Measurements from ENCODE around the gene RNF167.

The RNF167 gene

DNA sequence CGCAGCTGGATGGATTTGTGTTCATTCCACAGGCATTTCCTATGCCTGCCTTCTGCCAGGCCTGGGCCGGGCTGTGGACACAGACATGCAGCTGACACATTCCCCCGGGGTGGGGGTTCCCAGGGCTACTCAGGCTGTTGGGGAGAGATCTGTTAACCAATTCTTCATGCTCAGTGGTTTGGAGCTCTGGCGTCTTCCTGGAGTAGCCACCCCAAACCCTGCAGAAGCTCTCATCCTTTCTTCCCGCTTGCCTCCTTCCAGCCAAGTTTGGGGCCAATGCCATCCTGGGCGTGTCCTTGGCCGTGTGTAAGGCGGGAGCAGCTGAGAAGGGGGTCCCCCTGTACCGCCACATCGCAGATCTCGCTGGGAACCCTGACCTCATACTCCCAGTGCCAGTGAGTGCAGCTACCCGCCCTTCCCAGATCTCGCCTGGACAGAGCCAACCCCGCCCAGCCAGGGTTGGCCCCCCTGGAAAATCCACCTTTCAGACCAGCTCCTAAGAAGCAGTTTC, 13.4 kb downstream of the RNF167 start:
- DNase-seq (ENCODE audit: low read depth): no peak

DNA sequence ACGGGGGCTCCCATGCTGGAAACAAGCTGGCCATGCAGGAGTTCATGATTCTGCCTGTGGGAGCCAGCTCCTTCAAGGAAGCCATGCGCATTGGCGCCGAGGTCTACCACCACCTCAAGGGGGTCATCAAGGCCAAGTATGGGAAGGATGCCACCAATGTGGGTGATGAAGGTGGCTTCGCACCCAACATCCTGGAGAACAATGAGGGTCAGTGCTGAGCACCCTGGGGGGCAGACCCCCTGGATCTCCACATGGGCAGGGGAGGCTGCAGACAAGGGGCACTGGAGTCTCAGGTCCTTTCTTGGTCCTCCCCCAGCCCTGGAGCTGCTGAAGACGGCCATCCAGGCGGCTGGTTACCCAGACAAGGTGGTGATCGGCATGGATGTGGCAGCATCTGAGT, 15.0 kb downstream of the RNF167 start:
- no peak for DNase-seq (ENCODE audit: low read depth)

DNA sequence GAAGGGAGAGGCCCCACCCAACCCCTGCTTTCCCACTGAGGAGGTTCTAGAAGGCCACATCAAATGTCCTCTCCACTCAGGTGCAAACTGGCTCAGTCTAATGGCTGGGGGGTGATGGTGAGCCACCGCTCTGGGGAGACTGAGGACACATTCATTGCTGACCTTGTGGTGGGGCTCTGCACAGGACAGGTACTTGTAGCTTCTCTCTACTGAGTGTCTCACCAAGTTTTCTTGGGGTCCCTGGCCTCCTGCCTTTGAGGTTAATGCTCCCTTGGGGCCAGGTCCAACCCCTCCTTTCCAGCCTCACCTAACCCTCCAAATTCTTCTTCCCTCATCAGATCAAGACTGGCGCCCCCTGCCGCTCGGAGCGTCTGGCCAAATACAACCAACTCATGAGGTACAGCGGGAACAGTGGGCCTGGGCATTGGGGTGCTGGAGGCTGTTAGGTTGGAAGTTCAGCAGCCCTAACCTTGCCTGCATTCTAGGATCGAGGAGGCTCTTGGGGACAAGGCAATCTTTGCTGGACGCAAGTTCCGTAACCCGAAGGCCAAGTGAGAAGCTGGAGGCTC, 16.5 kb downstream of the RNF167 start:
- DNase-seq (ENCODE audit: low read depth): no peak

DNA sequence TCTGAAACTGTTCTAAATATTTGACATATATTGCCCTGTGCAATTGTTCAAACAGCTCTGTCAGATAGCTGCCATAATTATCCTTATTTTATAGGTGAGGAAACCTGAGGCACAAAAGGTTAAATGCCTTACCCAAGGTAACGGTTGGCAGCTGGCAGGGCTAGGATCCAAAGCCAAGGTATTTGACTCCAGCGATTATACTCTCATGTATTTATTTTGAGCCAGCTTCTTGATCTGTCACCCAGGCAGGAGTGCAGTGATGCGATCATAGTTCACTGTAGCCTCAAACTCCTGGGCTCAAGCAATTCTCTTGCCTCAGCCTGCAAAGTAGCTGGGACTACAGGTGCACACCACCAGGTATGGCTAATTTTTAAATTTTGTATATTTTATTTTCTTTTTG, 18.0 kb downstream of the RNF167 start:
- no peak for DNase-seq (ENCODE audit: low read depth)

DNA sequence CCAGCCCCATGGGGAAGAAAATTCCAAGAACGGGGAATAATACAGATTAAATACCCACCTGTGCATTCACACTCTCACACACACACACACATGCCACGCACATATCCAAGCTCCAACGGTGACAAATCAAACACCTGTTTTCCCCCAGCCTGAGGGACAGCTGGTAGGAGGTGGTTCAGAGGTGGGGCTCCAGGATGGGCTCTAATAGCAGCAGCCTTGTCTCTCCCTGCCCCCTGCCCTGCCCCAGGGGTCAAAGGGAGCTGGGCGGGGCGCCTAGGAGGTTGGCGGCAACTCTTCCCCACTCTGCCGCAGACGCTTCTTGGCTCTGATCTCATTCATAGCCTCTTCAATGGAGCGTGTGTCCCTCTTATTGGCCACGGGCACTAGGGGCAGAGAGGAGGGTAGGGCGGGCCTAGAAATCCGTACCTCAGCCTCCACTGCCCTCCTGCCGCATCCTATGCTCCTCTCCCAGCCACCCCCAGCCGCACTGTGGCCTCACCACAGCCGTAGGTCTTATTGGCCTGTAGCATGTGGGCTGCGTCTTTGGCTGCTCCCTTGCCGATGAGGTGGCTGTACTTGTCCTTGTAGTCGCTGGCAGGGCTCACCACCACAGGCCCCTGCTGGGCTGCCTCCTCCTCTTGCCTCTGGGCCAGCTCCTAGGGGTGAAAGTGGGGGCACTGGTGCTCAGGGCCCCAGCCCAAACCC, 19.3 kb downstream of the RNF167 start:
- DNase-seq (ENCODE audit: low read depth): no peak

DNA sequence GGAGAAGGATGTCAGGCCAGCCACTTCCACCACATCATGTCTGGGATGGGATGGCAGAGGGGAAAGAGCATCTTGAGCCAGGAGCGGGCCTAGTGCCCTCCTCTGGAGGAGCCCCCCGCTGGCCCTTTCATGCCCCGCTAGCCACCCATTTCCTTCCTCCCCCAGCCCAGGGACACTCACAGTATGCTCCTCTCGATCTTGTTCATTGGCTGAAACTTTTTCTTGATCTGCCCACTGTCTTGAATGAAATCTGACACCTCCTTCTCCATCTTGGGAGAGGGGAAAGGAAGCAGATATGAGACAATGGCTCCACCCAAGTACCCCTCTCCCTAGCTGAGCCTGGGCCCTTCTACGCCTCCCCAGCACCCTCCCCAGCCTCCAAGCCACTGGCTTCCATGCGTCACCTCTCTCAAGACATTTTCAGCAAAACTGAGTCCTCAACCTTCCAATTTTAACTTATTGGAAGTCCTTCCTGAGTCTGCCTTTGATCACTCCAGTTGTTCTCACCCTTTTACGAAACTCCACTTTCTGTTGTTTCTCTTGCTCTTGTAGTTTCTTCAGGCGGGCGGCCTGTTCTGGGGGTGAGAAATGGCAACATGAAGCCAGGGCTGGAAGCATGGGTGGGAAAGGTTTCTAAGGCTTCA, 20.3 kb downstream of the RNF167 start:
- DNase-seq (ENCODE audit: low read depth): no peak

DNA sequence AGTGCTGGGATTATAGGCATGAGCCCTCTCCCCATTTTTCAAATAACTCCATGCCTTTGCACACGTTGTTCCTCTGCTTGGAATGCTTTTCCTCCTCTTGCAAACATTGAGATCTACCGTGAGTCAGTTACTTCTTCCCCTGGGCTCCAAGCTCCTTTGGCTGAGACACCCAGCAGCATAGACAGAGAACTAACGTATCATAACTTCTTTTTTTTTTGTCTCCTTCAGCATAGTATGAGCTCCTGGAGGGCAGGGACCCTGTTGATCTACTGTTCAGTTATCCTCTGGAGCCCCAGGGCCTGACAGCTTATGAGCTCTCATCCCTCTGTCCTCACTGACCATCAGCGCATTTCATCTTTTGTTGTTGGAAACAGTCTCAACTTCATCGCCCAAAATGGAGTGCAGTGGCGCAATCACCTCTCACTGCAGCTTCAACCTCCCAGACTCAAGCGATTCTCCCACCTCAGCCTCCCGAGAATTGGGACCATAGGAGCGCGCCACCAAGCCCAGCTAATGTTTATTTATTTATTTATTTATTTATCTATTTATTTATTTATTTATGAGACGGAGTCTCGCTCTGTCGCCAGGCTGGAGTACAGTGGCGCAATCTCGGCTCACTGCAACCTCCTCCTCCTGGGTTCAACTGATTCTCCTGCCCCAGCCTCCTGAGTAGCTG, 25.4 kb downstream of the RNF167 start:
- no peak for DNase-seq (ENCODE audit: low read depth)

DNA sequence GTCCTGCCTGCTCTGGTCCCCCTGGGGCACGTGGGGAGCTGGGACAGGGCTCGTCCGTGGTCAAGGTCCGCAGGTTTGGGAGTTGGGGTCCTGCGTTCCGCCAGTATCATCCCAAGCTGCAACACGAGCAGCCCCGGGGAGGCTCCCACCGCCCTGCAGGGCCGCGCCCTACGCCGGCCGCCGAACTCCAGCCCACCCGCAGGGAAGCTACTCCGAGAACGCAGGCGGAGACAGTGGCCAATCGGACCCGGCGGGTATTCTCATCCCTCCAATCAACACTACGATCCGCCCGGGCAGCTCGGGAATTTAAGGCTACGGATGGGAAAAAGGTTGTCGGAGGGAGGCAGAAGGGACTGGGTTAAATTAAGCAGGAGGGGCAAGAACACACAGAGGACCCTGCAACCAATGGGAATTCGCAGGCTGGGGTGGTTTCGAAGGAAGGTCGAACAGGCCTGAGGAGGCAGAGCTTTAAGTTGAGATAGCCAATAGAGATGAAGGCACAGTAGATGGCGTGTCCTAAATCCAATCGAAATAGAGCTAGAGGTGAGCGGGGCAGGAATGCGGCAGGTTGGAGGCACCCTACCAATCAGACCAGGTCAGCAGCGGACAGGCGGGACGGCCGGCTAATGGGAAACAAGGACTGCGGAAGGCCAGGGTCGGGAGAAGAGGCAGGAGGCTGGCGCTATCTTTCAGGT, 26.9 kb downstream of the RNF167 start:
- peak; percentile 81 for DNase-seq (ENCODE audit: low read depth)

DNA sequence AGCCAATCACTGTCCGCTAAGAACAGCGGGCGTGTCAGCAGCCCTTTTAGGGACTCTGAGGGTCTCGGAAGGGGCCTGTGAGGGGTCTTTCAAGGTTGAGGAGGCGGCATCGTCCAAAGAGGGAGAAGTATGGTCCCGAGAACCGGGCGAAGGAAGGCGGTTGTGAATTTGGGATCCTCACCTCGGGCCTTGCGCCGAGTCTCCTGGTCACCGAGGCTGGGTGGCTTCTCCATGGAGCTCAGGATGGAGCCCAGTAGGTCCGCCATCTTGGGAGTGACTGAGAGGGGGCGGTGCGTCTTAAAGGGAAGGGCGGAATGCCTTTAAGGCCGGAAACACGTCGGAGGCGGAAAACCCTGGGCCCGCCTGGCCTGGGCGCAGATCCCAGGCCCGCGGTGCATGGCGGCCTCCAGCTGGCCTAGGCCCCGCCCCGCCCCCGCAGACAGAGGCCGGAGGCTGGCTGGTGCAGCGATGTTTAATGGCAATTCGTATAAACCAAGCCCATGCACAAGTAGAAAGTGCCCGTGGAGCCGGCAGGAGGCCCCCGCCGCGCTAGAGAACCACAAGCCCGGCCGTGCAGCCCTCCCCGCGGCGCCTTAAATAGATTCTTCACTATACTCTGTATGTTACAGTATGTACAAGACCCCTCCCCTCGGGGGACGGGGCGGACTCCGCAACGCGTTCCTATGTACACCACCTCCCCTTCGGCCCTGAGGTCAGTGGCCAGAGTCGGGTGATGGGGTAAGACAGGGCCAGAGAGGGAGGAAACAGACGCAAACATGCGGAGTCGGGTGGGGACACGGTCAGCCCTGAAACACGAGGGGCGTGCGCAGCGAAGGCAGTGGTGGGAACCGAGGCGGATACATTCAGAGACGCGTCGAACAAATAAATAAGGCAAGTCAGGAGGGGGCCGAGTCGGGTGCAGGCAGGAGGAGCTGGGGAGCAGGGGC, 27.7 kb downstream of the RNF167 start, which contains the start of gene SPAG7:
Gene SPAG7, minus strand, starts transcription at position 279 of the 947 bp plus-strand sequence. Its CDS starts 13 bp downstream, at position 266.
- DNase-seq (ENCODE audit: low read depth): peak; percentile 87

DNA sequence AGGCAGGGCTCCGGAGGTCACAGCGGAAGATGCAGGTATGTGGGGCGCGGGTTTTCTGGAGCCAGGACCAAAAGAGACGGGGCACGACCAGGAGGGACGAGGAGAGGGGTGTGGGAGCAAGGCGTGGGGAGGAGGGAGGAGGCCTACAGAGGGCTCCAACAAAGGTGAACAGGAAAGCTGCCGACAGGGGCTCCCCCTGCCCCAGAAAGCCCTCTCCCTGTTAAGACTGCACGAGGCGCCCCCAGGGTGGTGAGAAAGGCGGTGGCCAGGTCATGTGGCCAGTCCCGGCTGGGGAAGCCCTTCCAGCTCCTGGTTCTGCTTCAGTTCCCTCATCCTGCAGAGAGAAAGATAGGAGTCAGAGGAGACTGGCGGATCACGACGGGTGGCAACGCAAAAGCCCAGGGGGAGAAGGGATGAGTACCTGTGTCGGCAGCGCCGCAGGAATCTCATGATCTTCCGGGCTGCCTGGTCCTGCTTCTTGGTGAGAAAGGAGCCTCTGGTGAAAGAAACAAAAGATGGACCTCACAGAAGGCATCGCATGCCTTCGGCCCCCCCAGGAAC, 28.5 kb downstream of the RNF167 start:
- DNase-seq (ENCODE audit: low read depth): no peak

DNA sequence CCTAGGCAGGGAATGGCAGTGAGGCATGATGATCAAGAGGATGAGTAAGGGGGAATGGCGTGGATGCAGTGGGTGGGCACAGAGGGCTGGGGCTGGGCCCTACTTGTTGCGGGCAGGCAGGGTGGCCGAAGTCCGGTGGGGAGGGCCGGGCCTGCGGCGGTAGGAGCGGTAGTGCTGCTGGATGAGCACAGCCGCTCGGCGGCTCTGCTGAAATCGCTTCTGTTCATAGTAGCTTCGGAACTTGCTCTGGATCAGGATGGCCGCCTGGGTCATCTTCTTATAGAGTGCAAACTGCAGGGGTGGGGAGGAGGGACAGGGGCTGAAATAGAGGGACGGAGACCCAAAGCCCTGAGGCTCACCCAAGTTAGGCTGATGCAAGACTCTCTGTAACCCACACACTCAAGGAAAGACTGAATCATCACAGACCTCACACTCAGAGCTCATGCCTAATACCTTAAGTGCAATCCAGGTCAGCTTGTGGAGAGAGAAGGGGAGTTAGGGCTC, 29.0 kb downstream of the RNF167 start:
- DNase-seq (ENCODE audit: low read depth): no peak

DNA sequence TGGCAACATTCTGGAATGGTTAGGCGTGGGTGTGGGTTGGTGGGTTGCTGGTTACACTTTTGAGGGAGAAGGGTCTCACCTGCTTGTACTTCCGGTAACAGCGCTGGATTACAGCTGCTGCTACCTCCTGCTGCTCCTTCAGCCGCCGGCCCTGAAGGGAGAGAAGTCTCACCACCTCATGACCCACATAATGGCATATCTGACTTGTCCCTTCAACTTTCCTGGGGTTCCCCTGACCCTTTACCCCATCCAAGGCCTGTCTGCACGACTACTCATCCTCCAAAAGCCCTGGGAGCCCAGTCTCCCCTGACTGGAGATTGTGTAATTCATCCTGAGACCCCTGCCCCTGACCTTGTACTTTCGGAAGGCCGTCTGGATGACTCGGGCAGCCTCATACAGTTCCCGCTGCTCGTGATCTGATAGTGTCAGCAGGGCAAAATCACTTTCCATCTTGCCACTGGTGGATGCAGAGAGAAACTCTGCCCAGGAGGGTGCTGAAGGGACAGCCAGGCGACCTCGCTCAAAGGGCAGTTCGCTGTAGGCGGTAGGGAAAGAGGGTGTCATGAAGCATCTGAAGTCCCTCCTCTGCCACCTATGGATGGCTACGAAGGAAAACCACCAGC, 29.6 kb downstream of the RNF167 start:
- DNase-seq (ENCODE audit: low read depth): no peak

DNA sequence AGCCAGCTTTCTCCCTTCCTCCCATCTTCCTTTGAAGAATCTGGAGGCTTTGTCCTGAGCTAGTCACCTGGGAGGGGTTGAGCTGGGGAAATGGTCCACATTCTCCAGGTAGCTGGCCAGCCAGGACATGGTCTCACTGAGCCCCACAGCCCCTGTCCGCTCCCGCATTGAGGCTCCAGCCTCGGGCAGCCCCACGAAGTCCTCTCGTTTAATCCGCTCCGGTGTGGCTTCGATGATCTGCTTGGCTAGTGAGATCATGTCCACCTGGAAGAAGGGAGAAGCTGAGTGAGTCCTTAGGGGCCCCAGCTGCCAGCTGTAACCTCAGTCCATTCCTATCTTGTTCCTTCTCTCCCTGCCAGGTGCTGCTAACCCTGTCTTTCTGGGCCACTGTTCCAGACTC, 30.2 kb downstream of the RNF167 start:
- DNase-seq (ENCODE audit: low read depth): no peak

DNA sequence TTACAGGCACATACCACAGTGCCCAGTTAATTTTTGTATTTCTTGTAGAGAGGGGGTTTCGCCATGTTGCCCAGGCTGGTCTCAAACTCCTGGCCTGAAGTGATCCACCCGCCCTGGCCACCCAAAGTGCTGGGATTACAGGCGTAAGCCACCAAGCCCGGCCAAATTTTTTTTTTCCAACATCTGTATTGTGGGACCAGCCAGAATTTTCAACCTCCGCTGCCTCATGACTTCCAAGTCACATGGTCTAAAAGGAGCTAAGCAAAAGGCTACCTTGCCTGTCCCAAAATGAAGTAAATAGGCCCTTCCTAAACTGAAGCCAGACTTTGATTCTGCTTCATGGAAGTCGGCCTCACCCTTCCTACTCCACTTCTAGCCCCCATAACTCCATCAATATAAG, 31.8 kb downstream of the RNF167 start:
- no peak for DNase-seq (ENCODE audit: low read depth)

DNA sequence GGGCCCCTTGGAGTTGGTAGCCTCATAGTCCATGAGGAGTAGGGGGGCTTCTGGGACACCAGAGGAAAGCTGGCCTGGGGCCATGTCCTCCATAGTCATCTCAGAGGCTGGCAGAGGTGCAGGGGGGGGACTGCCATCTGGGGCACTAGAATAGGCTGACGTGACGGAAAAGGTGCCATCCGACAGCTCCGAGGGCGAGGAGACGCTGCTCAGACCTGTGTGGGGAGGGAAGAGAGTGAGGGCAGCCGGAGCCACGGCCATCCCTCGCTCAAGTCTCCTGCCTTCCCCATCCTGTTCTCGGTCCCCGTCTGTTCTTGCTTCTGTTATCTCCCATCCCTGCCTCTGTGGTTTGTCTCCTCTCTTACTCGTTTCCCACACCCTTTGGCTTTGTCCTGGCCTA, 32.3 kb downstream of the RNF167 start:
- DNase-seq (ENCODE audit: low read depth): no peak

DNA sequence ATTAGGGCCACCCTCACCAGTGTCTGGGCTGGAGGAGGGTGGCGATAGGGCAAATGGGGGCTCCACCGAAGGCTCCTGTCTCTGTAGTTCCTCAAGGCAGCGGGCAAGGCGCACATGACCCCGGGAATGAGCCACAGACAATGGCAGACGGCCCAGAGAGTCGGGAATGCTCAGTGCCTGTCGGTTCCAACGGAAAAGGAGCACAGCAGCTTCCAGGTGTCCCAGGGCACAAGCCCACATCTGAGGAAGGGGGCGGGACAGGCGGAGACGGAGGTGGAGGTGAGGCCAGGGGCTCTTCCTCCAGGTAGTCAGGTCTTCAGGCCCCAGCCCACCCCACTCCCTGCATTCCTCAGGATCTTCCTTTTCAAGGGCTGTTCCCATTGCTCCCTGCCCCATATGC, 32.7 kb downstream of the RNF167 start:
- no peak for DNase-seq (ENCODE audit: low read depth)

DNA sequence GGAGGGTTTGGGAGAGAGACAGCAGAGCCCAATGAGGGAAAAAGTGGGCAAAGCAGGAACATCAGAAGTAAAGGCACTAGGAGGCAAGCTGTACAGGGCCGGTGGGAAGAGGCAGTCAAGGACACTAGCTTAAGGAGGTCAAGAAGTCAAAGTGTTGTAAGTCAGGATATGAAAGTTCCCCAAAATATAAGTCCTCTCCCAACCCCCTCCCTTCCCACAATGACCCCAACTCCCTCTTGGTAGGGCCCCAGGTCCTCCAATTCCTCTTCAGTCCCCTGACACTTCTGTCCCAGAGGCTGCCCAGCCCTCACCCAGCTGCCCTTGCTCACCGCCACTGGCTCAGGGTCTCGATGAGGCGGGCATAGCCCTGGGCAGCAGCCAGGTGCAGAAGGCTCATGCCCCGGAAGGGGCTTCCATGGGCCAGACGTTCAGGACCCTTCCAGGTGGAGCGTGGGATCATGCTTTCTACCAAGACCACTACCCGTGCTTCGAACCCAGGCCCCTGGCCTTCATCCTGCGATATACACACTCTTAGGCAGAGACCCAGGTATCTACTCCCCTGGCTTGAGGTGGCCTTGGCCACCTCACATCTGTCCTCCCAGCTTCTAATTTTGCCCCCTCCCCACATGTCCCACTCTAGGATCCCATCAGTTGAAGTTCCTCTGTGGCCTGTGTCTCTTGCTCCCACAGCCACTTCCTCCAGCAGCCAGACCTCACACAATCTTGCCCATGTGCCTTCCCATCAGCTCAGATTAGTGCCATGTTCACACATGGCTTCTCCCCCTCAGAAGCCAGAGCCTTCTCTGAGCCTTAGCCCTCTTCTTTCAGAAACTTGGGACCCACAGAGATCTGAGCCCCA, 33.4 kb downstream of the RNF167 start:
- no peak for DNase-seq (ENCODE audit: low read depth)

DNA sequence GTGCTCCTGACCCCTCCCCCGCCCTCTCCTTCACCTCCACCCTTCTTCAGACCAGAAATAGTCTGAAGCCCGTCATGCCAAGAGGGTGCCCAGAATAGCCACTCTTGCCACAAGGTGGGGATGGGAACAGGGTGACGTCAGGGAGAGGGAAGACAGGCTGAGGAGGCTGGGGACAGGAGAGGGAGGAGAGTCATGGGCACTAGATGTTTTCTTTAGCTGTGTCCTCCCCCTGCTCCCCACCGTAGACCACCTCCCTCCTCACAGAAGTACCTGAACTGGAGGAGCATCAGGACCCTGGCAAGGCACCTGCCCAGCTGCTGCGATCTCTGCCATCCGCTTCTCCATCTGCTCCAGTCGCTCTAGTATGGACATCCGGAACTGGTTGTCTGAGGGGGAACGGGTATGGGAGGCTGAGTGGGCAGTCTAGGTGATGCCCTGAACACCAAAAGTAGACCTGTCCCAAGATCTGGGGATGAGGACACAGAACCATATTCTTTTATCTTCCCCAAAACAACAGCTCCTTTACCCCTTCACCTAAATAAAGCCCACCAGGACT, 34.1 kb downstream of the RNF167 start:
- no peak for DNase-seq (ENCODE audit: low read depth)

DNA sequence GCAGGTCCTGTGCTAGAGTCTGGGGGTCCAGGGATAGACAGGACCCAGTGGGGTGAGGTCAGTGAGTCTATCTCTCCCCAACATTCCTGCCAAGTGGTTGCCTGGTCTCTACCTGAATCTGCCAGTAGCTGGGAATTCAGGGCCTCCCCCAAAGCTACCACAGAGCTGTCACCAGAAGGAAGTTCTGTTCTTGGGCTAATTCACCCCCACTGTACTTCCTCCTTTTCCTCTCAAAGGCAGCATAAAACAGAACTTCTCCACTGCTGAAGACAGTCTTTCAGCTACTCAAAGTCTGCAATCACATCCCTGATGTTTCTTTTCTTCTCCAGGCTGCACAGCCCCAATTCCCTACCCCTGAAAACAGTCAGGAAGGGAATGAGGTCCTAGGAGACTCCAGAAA, 38.7 kb downstream of the RNF167 start:
- no peak for DNase-seq (ENCODE audit: low read depth)
